A673 (cell line): Measurements from ENCODE around the gene CFAP100. TPM values are rescaled to one million over a fixed set of nuclear protein-coding genes. Genes with fewer than 3 reads are reported as not detected.

Experiments used
- BruUV-seq: library from RNA; stranded (reverse); fragments of 400-500 nt; replicated peaks from 2 replicates; lab custom pipeline; 2021; lab: Mats Ljungman, UMichigan
- CTCF ChIA-PET: fragments of 300-600 bp; sonication (Branson Sonifier 250); formaldehyde crosslinking; loops from one replicate; lab custom pipeline; 2022; ENCODE audit warnings: antibody characterized with exemption; lab: Charles Lee
- POLR2A ChIA-PET: fragments of 300-600 bp; sonication (Branson Sonifier 250); formaldehyde crosslinking; loops from one replicate; lab custom pipeline; 2022; ENCODE audit warnings: antibody characterized with exemption; ENCODE audit not compliant: low non-redundant PET; lab: Charles Lee
- DNase-seq: peaks from one replicate; pipeline ENCODE4 v3.0.0-alpha.2; 2015; ENCODE audit warnings: low spot score
- H3K27ac ChIP-seq: fragments of 200-600 bp; sonication (generic); 2 replicates; pipeline ENCODE4 v1.5.1; 2016; ENCODE audit warnings: mixed run types, low read depth, mild to moderate bottlenecking, mixed read lengths, antibody characterized with exemption, low read length; ENCODE audit not compliant: poor library complexity, severe bottlenecking
- H3K27me3 ChIP-seq: fragments of 200-600 bp; sonication (generic); replicated peaks from 2 replicates; pipeline ENCODE4 v1.6.1; 2017; ENCODE audit warnings: mixed run types, low read depth, mild to moderate bottlenecking, mixed read lengths, antibody characterized with exemption, low read length; ENCODE audit not compliant: insufficient read depth, poor library complexity
- H3K36me3 ChIP-seq: fragments of 200-600 bp; sonication (generic); 2 replicates; pipeline ENCODE4 v1.6.1; 2016; ENCODE audit warnings: mixed run types, mild to moderate bottlenecking, mixed read lengths, antibody characterized with exemption, low read length; ENCODE audit not compliant: insufficient read depth, poor library complexity, severe bottlenecking
- H3K4me1 ChIP-seq: fragments of 200-600 bp; sonication (generic); 2 replicates; pipeline ENCODE4 v1.6.1; 2017; ENCODE audit warnings: mixed run types, mild to moderate bottlenecking, mixed read lengths, antibody characterized with exemption, low read length; ENCODE audit not compliant: insufficient read depth, poor library complexity, severe bottlenecking
- H3K4me3 ChIP-seq: fragments of 200-600 bp; sonication (generic); 2 replicates; pipeline ENCODE4 v1.5.1; 2016; ENCODE audit warnings: low read depth, mixed run types, mild to moderate bottlenecking, mixed read lengths, low read length; ENCODE audit not compliant: poor library complexity, severe bottlenecking
- H3K9me3 ChIP-seq: fragments of 200-600 bp; sonication (generic); 2 replicates; pipeline ENCODE4 v1.6.1; 2016; ENCODE audit warnings: mixed run types, low read depth, mild to moderate bottlenecking, mixed read lengths, antibody characterized with exemption, low read length; ENCODE audit not compliant: poor library complexity, severe bottlenecking
- EZH2 ChIP-seq: fragments of 200-600 bp; sonication (generic); IDR thresholded peaks from 2 replicates; pipeline ENCODE4 v1.6.1; 2017; ENCODE audit warnings: borderline replicate concordance, low read depth, mild to moderate bottlenecking, mixed read lengths, antibody characterized with exemption, low read length; ENCODE audit not compliant: poor library complexity, severe bottlenecking
- intact Hi-C: fragments of 100-400 bp; cut with micrococcal nuclease; formaldehyde crosslinking; loops from one replicate; pipeline ENCODE4 v1.10.0; 2022; ENCODE audit not compliant: unreplicated experiment
- total RNA-seq: library from RNA; stranded (reverse); gene quantifications from 2 replicates; pipeline ENCODE4 v1.2.3, GENCODE V29; 2021
- TF ChIP-seq, protein P1 (sequence below): fragments of 300-800, 200-600 bp; sonication (generic); conservative IDR thresholded peaks from 2 replicates; pipeline ENCODE4 v1.5.1; 2017; ENCODE audit warnings: low read depth, mild to moderate bottlenecking, antibody characterized with exemption, low read length, moderate library complexity, mixed read lengths

The CFAP100 gene
- total RNA-seq, 1 experiment from 2014 or later: not detected

DNA sequence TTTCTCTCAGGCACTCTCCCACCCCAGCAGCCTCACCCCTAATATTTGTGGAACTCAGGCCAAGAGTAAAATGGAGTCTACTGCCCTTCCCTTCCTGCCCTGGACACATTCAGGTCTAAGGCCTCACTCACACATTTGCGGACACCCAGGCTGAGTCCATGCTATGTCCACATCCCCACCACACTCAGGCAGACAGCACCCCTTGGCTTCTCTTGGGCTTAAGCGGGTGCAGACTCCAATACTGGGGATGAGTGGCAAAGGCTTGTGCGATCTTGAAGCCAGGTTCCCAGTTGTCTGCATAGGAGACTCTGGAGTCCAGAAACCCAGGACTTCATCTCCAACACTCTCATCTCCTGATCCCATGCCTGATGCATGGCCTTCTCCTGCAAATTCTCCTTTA is 17.5 kb upstream of the CFAP100 start:
- no TSS peak for BruUV-seq
- ChIA-PET POLR2A (no interaction called here), CTCF (no interaction called here)
- H3K9me3 ChIP-seq: no peaks in the 10 kb centered on the region
- intact Hi-C loops: no loop called here
- H3K27me3 ChIP-seq: no peaks in the 10 kb centered on the region
- H3K27ac ChIP-seq: no peak overlapping the region
- H3K4me1 ChIP-seq: peaks cover 13% of the 10 kb centered on the region
- no peaks in the 10 kb centered on the region for H3K36me3 ChIP-seq
- DNase-seq: no peak
- no peak overlapping the region for H3K4me3 ChIP-seq
- TF ChIP-seq, protein P1, sequence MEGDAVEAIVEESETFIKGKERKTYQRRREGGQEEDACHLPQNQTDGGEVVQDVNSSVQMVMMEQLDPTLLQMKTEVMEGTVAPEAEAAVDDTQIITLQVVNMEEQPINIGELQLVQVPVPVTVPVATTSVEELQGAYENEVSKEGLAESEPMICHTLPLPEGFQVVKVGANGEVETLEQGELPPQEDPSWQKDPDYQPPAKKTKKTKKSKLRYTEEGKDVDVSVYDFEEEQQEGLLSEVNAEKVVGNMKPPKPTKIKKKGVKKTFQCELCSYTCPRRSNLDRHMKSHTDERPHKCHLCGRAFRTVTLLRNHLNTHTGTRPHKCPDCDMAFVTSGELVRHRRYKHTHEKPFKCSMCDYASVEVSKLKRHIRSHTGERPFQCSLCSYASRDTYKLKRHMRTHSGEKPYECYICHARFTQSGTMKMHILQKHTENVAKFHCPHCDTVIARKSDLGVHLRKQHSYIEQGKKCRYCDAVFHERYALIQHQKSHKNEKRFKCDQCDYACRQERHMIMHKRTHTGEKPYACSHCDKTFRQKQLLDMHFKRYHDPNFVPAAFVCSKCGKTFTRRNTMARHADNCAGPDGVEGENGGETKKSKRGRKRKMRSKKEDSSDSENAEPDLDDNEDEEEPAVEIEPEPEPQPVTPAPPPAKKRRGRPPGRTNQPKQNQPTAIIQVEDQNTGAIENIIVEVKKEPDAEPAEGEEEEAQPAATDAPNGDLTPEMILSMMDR: no peak
- no peak for TF ChIP-seq EZH2

DNA sequence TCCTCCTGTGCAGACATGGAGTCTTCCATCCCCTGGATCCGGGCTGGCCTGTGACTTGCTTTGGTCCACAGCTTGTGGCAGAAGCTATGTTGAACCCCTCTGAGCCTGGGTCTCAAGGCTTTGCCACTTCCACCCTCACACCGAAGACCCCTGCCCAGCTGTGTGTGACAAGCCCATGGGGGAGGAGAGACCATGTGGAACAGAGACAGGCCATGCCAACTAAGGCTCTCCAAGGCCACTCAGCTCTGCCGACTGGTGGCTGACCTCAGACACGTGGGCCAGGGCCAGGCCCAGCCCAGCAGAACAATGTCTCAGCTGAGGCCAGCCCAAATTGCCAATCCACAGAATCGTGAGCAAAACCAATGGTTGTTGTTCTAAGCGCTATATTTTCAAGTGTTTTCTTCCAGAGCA is 16.4 kb upstream of the CFAP100 start:
- Histone ChIP-seq H3K36me3 (no peaks in the 10 kb centered on the region), H3K27me3 (no peaks in the 10 kb centered on the region), H3K27ac (no peak overlapping the region), H3K9me3 (no peaks in the 10 kb centered on the region), H3K4me1 (peaks cover 13% of the 10 kb centered on the region), H3K4me3 (no peak overlapping the region)
- CTCF ChIA-PET: no interaction called here
- POLR2A ChIA-PET: no interaction called here
- BruUV-seq: no TSS peak
- DNase-seq: no peak
- intact Hi-C loops: no loop called here
- TF ChIP-seq, protein P1: no peak

DNA sequence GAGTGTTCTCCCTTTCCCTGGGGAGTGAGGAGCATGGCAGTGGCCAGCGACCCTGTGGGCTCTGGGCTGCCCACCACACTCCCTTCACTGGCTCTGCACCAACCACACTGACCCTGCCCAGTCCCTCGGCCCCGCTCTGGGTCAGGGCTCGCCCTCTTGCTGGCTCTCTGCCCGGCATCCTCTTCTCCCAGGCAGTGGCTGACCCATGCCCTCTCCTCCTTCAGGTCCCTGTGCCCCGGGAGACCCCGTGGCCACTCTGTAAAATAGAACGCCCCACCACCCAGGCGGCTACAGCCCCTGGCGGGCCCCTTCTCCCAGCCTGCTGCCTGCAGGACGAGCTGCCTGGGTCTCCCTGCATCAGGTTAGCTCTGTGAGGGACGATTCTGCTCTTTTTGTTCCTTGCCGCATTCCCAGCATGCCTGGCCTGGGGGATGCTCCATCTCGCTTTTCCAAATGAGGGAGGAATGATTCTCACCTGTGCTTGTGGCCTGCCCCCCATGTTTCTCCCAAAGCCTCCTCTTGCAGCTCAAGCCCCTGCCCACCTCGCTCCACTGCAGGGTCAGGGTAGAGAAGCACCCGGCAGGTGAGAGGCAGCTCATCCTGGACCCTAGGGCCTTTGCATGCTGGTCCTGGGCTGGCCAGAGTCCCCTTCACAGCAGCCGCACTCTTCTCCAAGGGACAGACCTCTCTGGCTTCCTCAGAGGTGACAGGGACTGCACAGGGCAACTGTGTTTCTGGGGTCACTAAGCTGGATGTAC is 14.5 kb upstream of the CFAP100 start:
- intact Hi-C loops: no loop called here
- Histone ChIP-seq H3K27ac (no peak overlapping the region), H3K27me3 (no peaks in the 10 kb centered on the region), H3K9me3 (no peaks in the 10 kb centered on the region), H3K36me3 (no peaks in the 10 kb centered on the region), H3K4me3 (no peak overlapping the region), H3K4me1 (peaks cover 13% of the 10 kb centered on the region)
- no TSS peak for BruUV-seq
- TF ChIP-seq EZH2: no peak
- TF ChIP-seq, protein P1: no peak
- CTCF ChIA-PET: no interaction called here
- POLR2A ChIA-PET: no interaction called here
- DNase-seq: no peak
